Measurements from ENCODE around the gene SRRM3.

Gene SRRM3

GRCh38 chr7:76247938-76248337, 46.2 kb downstream of the SRRM3 start:
- Mint-ChIP-seq H3K27ac (no peak overlapping the region), H3K4me3 (no peak overlapping the region), H3K9me3 (no peaks in the 10 kb centered on the region), H3K36me3 (ENCODE audit: low read depth) (no peaks in the 10 kb centered on the region), H3K4me1 (ENCODE audit: low read depth) (no peaks in the 10 kb centered on the region), H3K27me3 (peaks cover 5% of the 10 kb centered on the region)
- intact Hi-C loops (cut with micrococcal nuclease) = no loop called here

GRCh38 chr7:76252021-76252420, 50.3 kb downstream of the SRRM3 start:
- H3K9me3 Mint-ChIP-seq = no peaks in the 10 kb centered on the region
- intact Hi-C loops (cut with micrococcal nuclease) = no loop called here
- H3K4me1 Mint-ChIP-seq (ENCODE audit: low read depth) = no peaks in the 10 kb centered on the region
- peaks cover 18% of the 10 kb centered on the region for H3K27me3 Mint-ChIP-seq
- no peaks in the 10 kb centered on the region for H3K36me3 Mint-ChIP-seq (ENCODE audit: low read depth)
- no peak overlapping the region for H3K4me3 Mint-ChIP-seq
- H3K27ac Mint-ChIP-seq = no peak overlapping the region

- Mint-ChIP-seq H3K4me1 (ENCODE audit: low read depth) (no peaks in the 10 kb centered on the region), H3K36me3 (ENCODE audit: low read depth) (no peaks in the 10 kb centered on the region), H3K27ac (no peak overlapping the region), H3K27me3 (peaks cover 39% of the 10 kb centered on the region), H3K4me3 (no peak overlapping the region), H3K9me3 (no peaks in the 10 kb centered on the region)
- intact Hi-C loops (cut with micrococcal nuclease) = no loop called here
These were observed 53.1 kb downstream of the SRRM3 start for GRCh38 chr7:76254781-76255180.

DNA sequence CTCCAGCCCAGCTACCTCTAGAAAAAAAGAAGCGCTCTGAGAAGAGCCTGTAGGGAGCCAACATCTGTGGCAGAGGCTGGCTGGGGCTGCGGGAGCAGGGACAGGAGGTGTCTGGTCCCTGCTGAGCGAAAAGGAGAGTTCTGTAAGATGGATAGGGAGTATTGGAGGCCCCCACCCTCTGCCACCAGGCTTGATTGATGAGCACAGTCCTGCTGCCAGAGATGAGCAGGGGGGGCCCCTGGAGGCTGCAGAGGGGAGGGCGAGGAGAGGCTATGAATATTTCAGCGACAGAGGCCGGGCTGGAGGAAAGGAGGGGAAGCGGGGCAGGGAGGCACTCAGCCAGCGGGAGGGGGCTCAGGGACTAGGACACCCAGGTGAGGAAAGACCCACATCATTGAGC, 56.3 kb downstream of the SRRM3 start:
- intact Hi-C loops (cut with micrococcal nuclease) = no loop called here
- Mint-ChIP-seq H3K9me3 (no peaks in the 10 kb centered on the region), H3K36me3 (ENCODE audit: low read depth) (no peaks in the 10 kb centered on the region), H3K27ac (no peak overlapping the region), H3K4me3 (no peak overlapping the region), H3K4me1 (ENCODE audit: low read depth) (peaks cover 4% of the 10 kb centered on the region), H3K27me3 (peaks cover 63% of the 10 kb centered on the region)

GRCh38 chr7:76259124-76260093, 57.7 kb downstream of the SRRM3 start:
- no peak overlapping the region for H3K27ac Mint-ChIP-seq
- no peak overlapping the region for H3K4me3 Mint-ChIP-seq
- no peaks in the 10 kb centered on the region for H3K9me3 Mint-ChIP-seq
- peaks cover 67% of the 10 kb centered on the region for H3K27me3 Mint-ChIP-seq
- no peaks in the 10 kb centered on the region for H3K36me3 Mint-ChIP-seq (ENCODE audit: low read depth)
- intact Hi-C loops (cut with micrococcal nuclease) = no loop called here
- H3K4me1 Mint-ChIP-seq (ENCODE audit: low read depth) = peaks cover 4% of the 10 kb centered on the region

GRCh38 chr7:76260171-76260703, 58.5 kb downstream of the SRRM3 start:
- H3K4me3 Mint-ChIP-seq = no peak overlapping the region

DNA sequence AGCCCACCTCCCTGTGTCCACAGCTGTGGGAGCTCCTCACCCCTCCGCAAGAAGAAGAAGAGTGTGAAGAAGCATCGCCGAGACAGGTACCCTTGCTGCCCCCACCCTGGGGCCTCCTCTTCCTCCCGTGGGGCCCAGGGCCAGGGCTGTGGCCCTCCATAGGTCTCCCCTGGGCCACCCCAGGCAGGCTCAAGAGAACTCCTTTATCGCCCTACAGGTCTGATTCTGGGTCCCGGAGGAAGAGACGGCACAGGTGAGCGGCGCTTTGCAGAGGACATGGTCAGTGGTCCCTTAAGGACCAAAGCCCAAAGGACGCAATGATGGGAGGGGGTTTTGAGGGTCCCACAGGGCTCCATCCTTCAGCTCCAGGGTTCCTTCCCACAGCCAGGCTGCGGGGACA, 59.6 kb downstream of the SRRM3 start:
- no peak overlapping the region for H3K27ac Mint-ChIP-seq
- intact Hi-C loops (cut with micrococcal nuclease) = no loop called here
- H3K36me3 Mint-ChIP-seq (ENCODE audit: low read depth) = no peaks in the 10 kb centered on the region

More at GRCh38 chr7:76260171-76260703, 58.5 kb downstream of the SRRM3 start:
- Mint-ChIP-seq H3K27ac (no peak overlapping the region), H3K27me3 (peaks cover 66% of the 10 kb centered on the region), H3K36me3 (ENCODE audit: low read depth) (no peaks in the 10 kb centered on the region), H3K9me3 (no peaks in the 10 kb centered on the region), H3K4me1 (ENCODE audit: low read depth) (peaks cover 4% of the 10 kb centered on the region)
- intact Hi-C loops (cut with micrococcal nuclease) = no loop called here

GRCh38 chr7:76261931-76262330, 60.2 kb downstream of the SRRM3 start:
- no peak overlapping the region for H3K4me3 Mint-ChIP-seq
- intact Hi-C loops (cut with micrococcal nuclease) = no loop called here
- no peak overlapping the region for H3K27ac Mint-ChIP-seq
- peaks cover 57% of the 10 kb centered on the region for H3K27me3 Mint-ChIP-seq
- no peaks in the 10 kb centered on the region for H3K36me3 Mint-ChIP-seq (ENCODE audit: low read depth)
- H3K4me1 Mint-ChIP-seq (ENCODE audit: low read depth) = peaks cover 4% of the 10 kb centered on the region
- no peaks in the 10 kb centered on the region for H3K9me3 Mint-ChIP-seq

More for the DNA sequence above, 59.6 kb downstream of the SRRM3 start:
- Mint-ChIP-seq H3K4me1 (ENCODE audit: low read depth) (peaks cover 4% of the 10 kb centered on the region), H3K27me3 (peaks cover 57% of the 10 kb centered on the region), H3K9me3 (no peaks in the 10 kb centered on the region), H3K4me3 (no peak overlapping the region)

DNA sequence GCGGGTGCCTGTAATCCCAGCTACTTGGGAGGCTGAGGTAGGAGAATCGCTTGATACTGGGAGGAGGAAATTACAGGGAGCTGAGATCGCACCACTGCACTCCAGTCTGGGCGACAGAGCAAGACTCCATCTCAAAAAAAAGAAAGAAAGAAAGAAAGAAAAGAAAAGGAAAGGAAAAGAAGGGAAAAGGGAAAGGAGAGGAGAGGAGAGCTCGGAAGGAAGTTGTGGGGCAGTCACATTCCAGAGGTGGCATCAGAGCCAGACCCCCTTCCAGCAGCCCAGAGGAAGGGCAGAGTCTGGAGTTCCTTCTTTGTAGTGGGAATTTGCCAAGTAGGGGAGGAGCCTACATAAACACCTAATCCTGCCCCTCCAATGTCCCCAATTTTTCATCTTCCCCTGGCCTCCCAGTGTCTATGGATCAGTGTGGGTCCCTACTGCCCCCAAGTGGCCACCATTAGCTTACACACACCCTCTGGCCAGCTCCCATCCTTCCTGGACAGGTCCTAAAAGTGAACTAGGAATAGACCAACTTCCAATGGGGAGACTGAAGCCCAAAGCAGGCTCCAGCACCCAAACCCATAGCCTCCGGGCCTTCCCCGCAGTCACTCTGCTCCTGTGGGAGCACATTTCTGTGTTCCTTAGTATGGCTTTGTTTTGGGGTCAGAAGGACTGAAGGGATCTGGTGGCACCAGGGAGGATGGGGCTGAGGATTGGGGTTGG, 61.1 kb downstream of the SRRM3 start:
- Mint-ChIP-seq H3K9me3 (no peaks in the 10 kb centered on the region), H3K36me3 (ENCODE audit: low read depth) (no peaks in the 10 kb centered on the region), H3K4me1 (ENCODE audit: low read depth) (peaks cover 8% of the 10 kb centered on the region), H3K27ac (no peak overlapping the region), H3K4me3 (no peak overlapping the region), H3K27me3 (peaks cover 59% of the 10 kb centered on the region)
- intact Hi-C loops (cut with micrococcal nuclease) = no loop called here

- intact Hi-C loops (cut with micrococcal nuclease) = no loop called here
- Mint-ChIP-seq H3K27ac (no peak overlapping the region), H3K9me3 (no peaks in the 10 kb centered on the region), H3K36me3 (ENCODE audit: low read depth) (no peaks in the 10 kb centered on the region), H3K27me3 (peaks cover 59% of the 10 kb centered on the region), H3K4me1 (ENCODE audit: low read depth) (peaks cover 11% of the 10 kb centered on the region), H3K4me3 (no peak overlapping the region)
These were observed 63.6 kb downstream of the SRRM3 start for GRCh38 chr7:76265299-76265698.

DNA sequence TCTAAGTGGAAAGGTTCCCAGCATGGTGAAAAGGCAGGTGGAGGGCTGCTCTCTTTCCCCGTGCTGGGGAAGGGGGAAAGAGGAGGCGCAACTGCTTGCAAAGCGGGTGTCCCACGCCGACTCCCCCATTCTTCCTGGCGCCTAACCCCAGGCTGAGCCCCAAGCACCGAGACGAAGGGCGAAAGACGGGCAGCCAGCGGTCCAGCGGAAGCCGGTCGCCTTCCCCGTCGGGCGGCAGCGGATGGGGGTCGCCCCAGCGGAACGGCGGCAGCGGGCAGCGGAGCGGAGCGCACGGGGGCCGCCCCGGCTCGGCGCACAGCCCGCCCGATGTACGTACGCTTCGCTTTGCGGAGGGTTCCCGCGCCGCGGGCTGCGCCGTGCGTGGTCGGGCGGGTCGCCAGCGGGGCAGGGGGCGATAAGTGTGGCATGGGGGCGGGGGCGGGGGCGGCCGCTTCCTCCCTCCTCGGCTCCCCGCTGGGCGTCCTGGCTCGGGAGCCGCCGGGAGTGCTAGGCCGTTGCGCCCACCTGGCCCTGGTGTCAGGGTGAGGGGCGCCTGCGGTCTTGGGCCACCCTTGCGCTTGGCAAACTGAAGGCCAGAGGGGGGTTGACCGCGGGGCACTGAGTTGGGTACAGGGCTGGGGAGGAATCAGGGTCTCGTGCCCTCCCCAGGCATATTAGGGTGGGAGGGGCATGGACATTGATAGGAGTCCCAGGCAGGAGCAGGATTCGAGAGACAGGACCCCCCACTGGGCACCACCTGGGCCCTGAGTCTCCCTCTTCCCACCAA, 65.6 kb downstream of the SRRM3 start:
- no peak overlapping the region for H3K27ac Mint-ChIP-seq
- H3K36me3 Mint-ChIP-seq (ENCODE audit: low read depth) = no peaks in the 10 kb centered on the region
- H3K9me3 Mint-ChIP-seq = no peaks in the 10 kb centered on the region
- no peak overlapping the region for H3K4me3 Mint-ChIP-seq
- peaks cover 13% of the 10 kb centered on the region for H3K4me1 Mint-ChIP-seq (ENCODE audit: low read depth)
- intact Hi-C loops (cut with micrococcal nuclease) = no loop called here
- H3K27me3 Mint-ChIP-seq = peaks cover 51% of the 10 kb centered on the region

DNA sequence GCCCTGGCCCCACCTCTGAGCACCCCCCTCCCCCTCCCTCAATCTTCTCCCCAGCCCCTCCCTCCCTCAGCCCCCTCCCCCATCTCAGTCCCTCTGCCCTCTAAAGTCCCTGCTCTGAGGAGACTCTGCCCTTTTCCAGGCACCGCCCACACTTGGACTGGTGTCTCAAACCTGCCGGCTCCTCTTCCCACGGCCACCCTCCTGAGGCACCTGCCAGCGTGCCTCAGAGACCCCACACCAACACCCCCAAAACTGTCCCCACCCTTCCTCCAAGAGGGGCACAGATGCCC, 66.1 kb downstream of the SRRM3 start:
- Mint-ChIP-seq H3K36me3 (ENCODE audit: low read depth) (no peaks in the 10 kb centered on the region), H3K27me3 (peaks cover 51% of the 10 kb centered on the region), H3K4me3 (no peak overlapping the region), H3K4me1 (ENCODE audit: low read depth) (peaks cover 15% of the 10 kb centered on the region), H3K27ac (no peak overlapping the region), H3K9me3 (no peaks in the 10 kb centered on the region)
- intact Hi-C loops (cut with micrococcal nuclease) = no loop called here

DNA sequence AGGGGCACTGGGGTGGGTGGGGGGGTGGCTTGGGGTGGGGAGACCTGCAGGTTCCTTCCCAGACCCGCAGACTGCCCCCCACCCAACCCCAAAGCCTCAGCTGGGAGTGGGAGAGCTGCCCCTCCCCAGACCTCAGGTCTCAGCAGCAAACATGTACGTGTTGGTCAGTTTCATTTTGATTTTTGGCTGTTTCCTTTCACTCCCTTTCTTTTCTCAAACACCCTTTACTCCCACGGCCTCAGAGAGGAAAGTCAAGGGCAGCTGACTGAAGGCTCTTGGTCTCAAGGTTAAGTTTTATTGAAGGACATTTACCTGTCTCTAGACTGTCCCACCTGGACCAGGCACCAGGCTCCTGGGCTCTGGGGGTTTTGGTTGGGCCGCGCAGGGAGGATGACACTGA, 66.7 kb downstream of the SRRM3 start:
- no peaks in the 10 kb centered on the region for H3K9me3 Mint-ChIP-seq
- no peak overlapping the region for H3K27ac Mint-ChIP-seq
- peaks cover 19% of the 10 kb centered on the region for H3K4me1 Mint-ChIP-seq (ENCODE audit: low read depth)
- H3K36me3 Mint-ChIP-seq (ENCODE audit: low read depth) = no peaks in the 10 kb centered on the region
- H3K4me3 Mint-ChIP-seq = no peak overlapping the region
- H3K27me3 Mint-ChIP-seq = peaks cover 50% of the 10 kb centered on the region
- intact Hi-C loops (cut with micrococcal nuclease) = no loop called here

DNA sequence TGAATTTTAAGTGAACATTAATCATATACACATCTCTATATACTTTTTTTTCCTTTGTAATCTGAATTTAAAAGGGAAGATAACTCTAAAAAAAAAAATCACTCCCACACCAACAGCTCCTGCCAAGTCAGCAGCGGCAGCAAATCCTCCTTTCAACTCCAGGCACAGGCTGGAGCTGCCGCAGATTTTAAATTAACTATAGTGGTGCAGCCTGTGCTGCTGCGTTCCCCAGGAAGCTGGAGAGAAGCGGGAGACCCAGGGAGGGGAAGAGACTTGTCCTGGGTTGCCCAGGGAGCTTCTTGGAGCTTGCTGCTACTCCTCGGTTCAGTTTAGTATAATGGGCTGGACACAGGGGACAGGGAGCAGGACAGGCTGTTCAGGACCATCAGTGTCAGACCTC, 68.2 kb downstream of the SRRM3 start:
- H3K9me3 Mint-ChIP-seq = no peaks in the 10 kb centered on the region
- H3K36me3 Mint-ChIP-seq (ENCODE audit: low read depth) = no peaks in the 10 kb centered on the region
- no peak overlapping the region for H3K4me3 Mint-ChIP-seq
- peaks cover 60% of the 10 kb centered on the region for H3K27me3 Mint-ChIP-seq
- H3K27ac Mint-ChIP-seq = no peak overlapping the region
- intact Hi-C loops (cut with micrococcal nuclease) = no loop called here
- H3K4me1 Mint-ChIP-seq (ENCODE audit: low read depth) = peaks cover 19% of the 10 kb centered on the region
